ENCODE results near the gene UBQLN1. TPM values are rescaled to one million over a fixed set of nuclear protein-coding genes. Genes with fewer than 3 reads are reported as not detected.

Gene UBQLN1
- total and polyA plus RNA-seq, 9 of the 15 experiments (the other 6 are each of a cell fraction or from before 2014, with no cell fraction given), result 7.5 to 120 (median 52.8) TPM

DNA sequence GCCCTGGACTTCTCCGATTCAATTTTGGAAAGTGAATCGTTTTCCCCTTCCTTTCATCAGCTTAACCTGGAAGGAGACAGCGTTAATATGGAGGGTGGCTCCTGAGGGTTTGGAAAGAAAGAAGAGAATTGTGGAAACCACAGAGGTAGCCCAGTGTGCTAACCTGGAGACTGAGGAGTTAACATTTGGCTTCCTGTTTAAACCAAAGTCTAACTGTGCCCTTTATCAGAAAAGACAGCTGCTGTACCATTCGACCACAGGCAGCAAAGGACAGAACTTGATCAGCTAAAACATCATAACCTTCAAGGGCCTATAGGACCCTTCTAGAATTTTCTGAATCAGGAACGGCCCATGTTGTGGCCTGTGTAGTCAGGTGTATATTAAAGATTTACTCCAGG is 84.1 kb downstream of the UBQLN1 start:
- Histone ChIP-seq H3K4me1 (replicated peaks in 1 of 2; ENCODE audit: control insufficient read depth in 2 of 2, insufficient read depth in 2 of 2, low read length in 2 of 2) (peaks cover 11 to 14% of the 10 kb centered on the region in 2 experiments; a peak in 3 of 5 replicates), H3K27me3 (ENCODE audit: control insufficient read depth in 2 of 2, insufficient read depth in 2 of 2, low read length in 2 of 2) (no peaks in the 10 kb centered on the region), H3K4me3 (peak overlapping the region; percentile 65), H3K9me3 (replicated peaks; ENCODE audit: control insufficient read depth, insufficient read depth, low read depth, low read length) (no peaks in the 10 kb centered on the region), H2AFZ (ENCODE audit: low read depth, low read length) (peak overlapping the region; percentile 93), H3K4me2 (ENCODE audit: insufficient read depth, low read length) (peak overlapping the region; percentile 69), H3K9me1 (ENCODE audit: control insufficient read depth, insufficient read depth, low read length) (no peaks in the 10 kb centered on the region), H4K20me1 (replicated peaks; ENCODE audit: control insufficient read depth, insufficient read depth, low read length) (no peaks in the 10 kb centered on the region), H3K9ac (ENCODE audit: insufficient read depth in 1 of 2, low read depth in 2 of 2, low read length in 2 of 2) (peak overlapping the region; percentile 64 to 93), H3K79me2 (ENCODE audit: control insufficient read depth, insufficient read depth, low read length) (no peaks in the 10 kb centered on the region), H3K27ac (ENCODE audit: extremely low read depth, low read depth, low read length) (peak overlapping the region; percentile 72), H3K36me3 (ENCODE audit: control insufficient read depth, insufficient read depth, low read length) (peaks cover 3% of the 10 kb centered on the region; the same call in 1 of the 3 replicates)
- in situ Hi-C loops (cut with MboI) (loop anchor here (25.0 kb wide), 1 partner anchor 289 kb away; the partner anchor contains the start of gene KIF27), intact Hi-C loops (cut with micrococcal nuclease) (loop anchor here (5.0 to 10.0 kb wide), 2 partner anchors 84 to 191 kb away; partner anchors contain the start of genes GKAP1 and UBQLN1)
- peak; percentile 62 for ATAC-seq
- BruUV-seq (replicated peaks), result no TSS peak
- POLR2A ChIA-PET, result interaction anchor here (0.9 kb wide), 1 partner anchor 20 kb away, joined by 3 read pairs; no protein-coding TSS in a partner anchor
- peak in 2 of 4 experiments; percentile 34 to 56 for DNase-seq (ENCODE audit: extremely low read depth in 1 of 4, low spot score in 3 of 4)
- FAIRE-seq, result peak; percentile 80
- WGBS (ENCODE audit: insufficient coverage, low coverage, missing lambda C conversion rate), result 4% methylated on average over 5 of the region's 5 CpGs
- CTCF ChIA-PET (ENCODE audit: low intra/inter-chr PET ratio), result no interaction called here
- TF ChIP-seq TFAP4 (CRISPR knock-in tag; IDR thresholded peaks at IDR 0.05; ENCODE audit: borderline replicate concordance), result no peak
- TF ChIP-seq IRF2 (CRISPR knock-in tag; IDR thresholded peaks at IDR 0.05), result no peak
- TF ChIP-seq ARID1B (IDR thresholded peaks at IDR 0.05), result peak; percentile 57
- no peak for TF ChIP-seq CSDE1 (IDR thresholded peaks at IDR 0.05)
- TF ChIP-seq C11orf30 (IDR thresholded peaks at IDR 0.05; ENCODE audit: low read depth), result no peak
- no peak for TF ChIP-seq ZNF780A (CRISPR knock-in tag; IDR thresholded peaks at IDR 0.05)
- TF ChIP-seq MCM3 (IDR thresholded peaks at IDR 0.05), result no peak
- TF ChIP-seq HDAC8 (tag; IDR thresholded peaks at IDR 0.05), result no peak
- TF ChIP-seq HOXB6 (CRISPR knock-in tag; IDR thresholded peaks at IDR 0.05; ENCODE audit: borderline replicate concordance), result no peak
- no peak for TF ChIP-seq FOXJ2 (tag; IDR thresholded peaks at IDR 0.05)
- TF ChIP-seq L3MBTL2 (IDR thresholded peaks at IDR 0.05), result no peak
- no peak for TF ChIP-seq U2AF2 (optimal IDR thresholded peaks at IDR 0.05; ENCODE audit: low read depth, low read length)
- 0 out of 2 replicates have a peak, but pooled peaks have one; percentile 7 for TF ChIP-seq MTA2 (IDR thresholded peaks at IDR 0.05; ENCODE audit: low read depth)
- TF ChIP-seq PHF8 (IDR thresholded peaks at IDR 0.05; ENCODE audit: borderline replicate concordance, low read length), result no peak
- TF ChIP-seq MYBL2 (IDR thresholded peaks at IDR 0.05; ENCODE audit: low read depth), result no peak
- TF ChIP-seq MYBL2 (CRISPR knock-in tag; IDR thresholded peaks at IDR 0.05; ENCODE audit: borderline replicate concordance), result no peak
- no peak for TF ChIP-seq ZNF134 (CRISPR knock-in tag; conservative IDR thresholded peaks at IDR 0.05)
- no peak for TF ChIP-seq CHD1 (IDR thresholded peaks at IDR 0.05; ENCODE audit: low read length)
- TF ChIP-seq DACH1 (IDR thresholded peaks at IDR 0.05; ENCODE audit: partially characterized antibody), result no peak
- no peak for TF ChIP-seq NONO (IDR thresholded peaks at IDR 0.05; ENCODE audit: low read depth in 2 of 2, low read length in 1 of 2)
- TF ChIP-seq RNF2 (IDR thresholded peaks at IDR 0.05), result no peak
- TF ChIP-seq ZNF449 (CRISPR knock-in tag; IDR thresholded peaks at IDR 0.05), result no peak
- TF ChIP-seq CHD4 (IDR thresholded peaks at IDR 0.05; ENCODE audit: insufficient read depth, insufficient replicate concordance, low read depth, low read length, poor library complexity, severe bottlenecking), result no peak
- no peak for TF ChIP-seq SP1 (CRISPR knock-in tag; IDR thresholded peaks at IDR 0.05)
- no peak for TF ChIP-seq GABPA (tag; conservative IDR thresholded peaks at IDR 0.05; ENCODE audit: low read depth)

Data from K562 (cell line).